ACC112 (cell line): Measurements from ENCODE around the gene EDN3.
"Not testable (repeated sequence)": the region's sequence is repeated elsewhere in the genome, so short reads cannot be mapped to it uniquely, and the experiment has no call there.

Experiments used
- H2AFZ ChIP-seq: fragments of 200-600 bp; sonication (generic); one replicate; pipeline ENCODE4 v1.6.0; 2017; ENCODE audit warnings: antibody characterized with exemption, low read length; ENCODE audit not compliant: unreplicated experiment
- H3K27ac ChIP-seq: fragments of 200-600 bp; sonication (generic); 2 replicates; pipeline ENCODE4 v1.5.1; 2014; ENCODE audit warnings: low read depth, mild to moderate bottlenecking, antibody characterized with exemption, low read length, moderate library complexity
- H3K27me3 ChIP-seq: fragments of 200-600 bp; sonication (generic); 2 replicates; pipeline ENCODE4 v1.6.1; 2014; ENCODE audit warnings: mild to moderate bottlenecking, antibody characterized with exemption, low read length, moderate library complexity, mixed read lengths; ENCODE audit not compliant: insufficient read depth
- H3K36me3 ChIP-seq: fragments of 200-600 bp; sonication (generic); 2 replicates; pipeline ENCODE4 v1.6.1; 2016; ENCODE audit warnings: mild to moderate bottlenecking, antibody characterized with exemption, low read length, moderate library complexity, mixed read lengths; ENCODE audit not compliant: insufficient read depth
- H3K4me1 ChIP-seq: fragments of 200-600 bp; sonication (generic); one replicate; pipeline ENCODE4 v1.6.1; 2016; ENCODE audit warnings: low read length, mixed read lengths; ENCODE audit not compliant: insufficient read depth, unreplicated experiment, control insufficient read depth
- H3K4me3 ChIP-seq: fragments of 200-600 bp; sonication (generic); 2 replicates; pipeline ENCODE4 v1.5.1; 2014; ENCODE audit warnings: mild to moderate bottlenecking, low read depth, low read length
- H3K79me2 ChIP-seq: fragments of 200-600 bp; sonication (generic); one replicate; pipeline ENCODE4 v1.6.0; 2016; ENCODE audit warnings: low read length; ENCODE audit not compliant: control insufficient read depth, unreplicated experiment, insufficient read depth

The EDN3 gene

GRCh38 chr20:59351157-59352040, 51.0 kb downstream of the EDN3 start:
- Histone ChIP-seq H3K36me3 (no peaks in the 10 kb centered on the region), H3K4me3 (no peak overlapping the region), H3K27me3 (no peaks in the 10 kb centered on the region), H3K79me2 (no peaks in the 10 kb centered on the region), H3K27ac (no peak overlapping the region), H3K4me1 (no peaks in the 10 kb centered on the region), H2AFZ (no peak overlapping the region)

GRCh38 chr20:59352541-59352940, 52.1 kb downstream of the EDN3 start:
- H3K79me2 ChIP-seq: no peaks in the 10 kb centered on the region
- no peak overlapping the region for H3K27ac ChIP-seq
- no peaks in the 10 kb centered on the region for H3K4me1 ChIP-seq
- H3K36me3 ChIP-seq: no peaks in the 10 kb centered on the region
- no peak overlapping the region for H3K4me3 ChIP-seq
- H3K27me3 ChIP-seq: no peaks in the 10 kb centered on the region
- H2AFZ ChIP-seq: no peak overlapping the region

GRCh38 chr20:59352990-59353389, 52.6 kb downstream of the EDN3 start:
- Histone ChIP-seq H3K36me3 (no peaks in the 10 kb centered on the region), H3K4me3 (no peak overlapping the region), H3K79me2 (no peaks in the 10 kb centered on the region), H3K4me1 (no peaks in the 10 kb centered on the region), H2AFZ (no peak overlapping the region), H3K27ac (no peak overlapping the region), H3K27me3 (no peaks in the 10 kb centered on the region)

GRCh38 chr20:59354460-59354859, 54.0 kb downstream of the EDN3 start:
- Histone ChIP-seq H3K27ac (no peak overlapping the region), H3K4me1 (no peaks in the 10 kb centered on the region), H3K4me3 (no peak overlapping the region), H3K36me3 (no peaks in the 10 kb centered on the region), H3K79me2 (no peaks in the 10 kb centered on the region), H2AFZ (no peak overlapping the region), H3K27me3 (no peaks in the 10 kb centered on the region)

GRCh38 chr20:59355242-59355641, 54.8 kb downstream of the EDN3 start:
- no peaks in the 10 kb centered on the region for H3K36me3 ChIP-seq
- no peak overlapping the region for H2AFZ ChIP-seq
- no peak overlapping the region for H3K27ac ChIP-seq
- H3K79me2 ChIP-seq: no peaks in the 10 kb centered on the region
- no peaks in the 10 kb centered on the region for H3K27me3 ChIP-seq
- no peak overlapping the region for H3K4me3 ChIP-seq
- H3K4me1 ChIP-seq: no peaks in the 10 kb centered on the region

GRCh38 chr20:59356662-59357165, 56.3 kb downstream of the EDN3 start:
- H3K36me3 ChIP-seq: no peaks in the 10 kb centered on the region
- no peak overlapping the region for H3K27ac ChIP-seq
- H3K4me1 ChIP-seq: no peaks in the 10 kb centered on the region
- no peak overlapping the region for H3K4me3 ChIP-seq
- no peak overlapping the region for H2AFZ ChIP-seq
- H3K27me3 ChIP-seq: no peaks in the 10 kb centered on the region
- no peaks in the 10 kb centered on the region for H3K79me2 ChIP-seq

GRCh38 chr20:59358793-59359192, 58.4 kb downstream of the EDN3 start:
- H3K79me2 ChIP-seq, H3K4me3 ChIP-seq, H3K27ac ChIP-seq, H3K36me3 ChIP-seq, H3K27me3 ChIP-seq, H2AFZ ChIP-seq, H3K4me1 ChIP-seq: not testable (repeated sequence)

GRCh38 chr20:59359906-59360725, 59.7 kb downstream of the EDN3 start:
- H3K4me3 ChIP-seq: no peak overlapping the region
- H3K27ac ChIP-seq: no peak overlapping the region
- H3K79me2 ChIP-seq: no peaks in the 10 kb centered on the region
- no peaks in the 10 kb centered on the region for H3K4me1 ChIP-seq
- H3K36me3 ChIP-seq: no peaks in the 10 kb centered on the region
- no peak overlapping the region for H2AFZ ChIP-seq
- H3K27me3 ChIP-seq: no peaks in the 10 kb centered on the region

- no peaks in the 10 kb centered on the region for H3K79me2 ChIP-seq
- H3K27me3 ChIP-seq: no peaks in the 10 kb centered on the region
- no peaks in the 10 kb centered on the region for H3K4me1 ChIP-seq
- H3K4me3 ChIP-seq: no peak overlapping the region
- H3K36me3 ChIP-seq: no peaks in the 10 kb centered on the region
- H3K27ac ChIP-seq: no peak overlapping the region
- H2AFZ ChIP-seq: no peak overlapping the region
Observed at GRCh38 chr20:59360934-59361333, 60.5 kb downstream of the EDN3 start.

GRCh38 chr20:59361411-59361810, 61.0 kb downstream of the EDN3 start:
- Histone ChIP-seq H3K36me3 (no peaks in the 10 kb centered on the region), H3K4me1 (no peaks in the 10 kb centered on the region), H2AFZ (no peak overlapping the region), H3K79me2 (no peaks in the 10 kb centered on the region), H3K27me3 (no peaks in the 10 kb centered on the region), H3K4me3 (no peak overlapping the region), H3K27ac (no peak overlapping the region)
